Muscle layer of colon (tissue), 2 donors: ENCODE measurements around the gene FXYD4.

Source experiments
- H3K27ac ChIP-seq: one replicate; pipeline ENCODE4 v1.7.0; 2013; ENCODE audit warnings: low read depth, mild to moderate bottlenecking, low read length, moderate library complexity
- H3K27me3 ChIP-seq, 2 donors: one replicate each; pipeline ENCODE4 v1.7.0; 2013; ENCODE audit warnings: low read length in 2 of 2, mild to moderate bottlenecking in 2 of 2; ENCODE audit not compliant: insufficient read depth in 2 of 2, control insufficient read depth in 1 of 2
- H3K36me3 ChIP-seq: one replicate; pipeline ENCODE4 v1.7.0; 2013; ENCODE audit warnings: mild to moderate bottlenecking, low read length; ENCODE audit not compliant: insufficient read depth
- H3K4me1 ChIP-seq: one replicate; pipeline ENCODE4 v1.7.0; 2013; ENCODE audit warnings: mild to moderate bottlenecking, low read length; ENCODE audit not compliant: insufficient read depth
- H3K4me3 ChIP-seq, 2 donors: one replicate each; pipeline ENCODE4 v1.7.0; 2013; ENCODE audit warnings: low read length in 2 of 2, low read depth in 1 of 2, mild to moderate bottlenecking in 1 of 2, moderate library complexity in 1 of 2
- H3K9ac ChIP-seq: one replicate; pipeline ENCODE4 v1.7.0; 2013; ENCODE audit warnings: low read length
- H3K9me3 ChIP-seq: one replicate; pipeline ENCODE4 v1.7.0; 2013; ENCODE audit warnings: mild to moderate bottlenecking, low read length
- donor health status: abdominal sarcoma.
- donor health status: Adenocarcinoma of cecum.

Gene FXYD4

GRCh38 chr10:43380610-43381222 is 9.3 kb downstream of the FXYD4 start:
- Histone ChIP-seq H3K4me1 (no peaks in the 10 kb centered on the region), H3K27me3 (no peaks in the 10 kb centered on the region), H3K27ac (no peak overlapping the region), H3K36me3 (peaks cover 7% of the 10 kb centered on the region), H3K9me3 (no peaks in the 10 kb centered on the region), H3K4me3 (no peak overlapping the region), H3K9ac (no peak overlapping the region)

- Histone ChIP-seq H3K27ac (no peak overlapping the region), H3K27me3 (no peaks in the 10 kb centered on the region), H3K9me3 (no peaks in the 10 kb centered on the region), H3K4me1 (no peaks in the 10 kb centered on the region), H3K4me3 (no peak overlapping the region), H3K9ac (no peak overlapping the region), H3K36me3 (peaks cover 32% of the 10 kb centered on the region)
Measured at GRCh38 chr10:43383204-43383971, 12.0 kb downstream of the FXYD4 start.

- no peaks in the 10 kb centered on the region for H3K4me1 ChIP-seq
Measured at GRCh38 chr10:43384252-43385221, 13.1 kb downstream of the FXYD4 start.

GRCh38 chr10:43385412-43386004 is 14.1 kb downstream of the FXYD4 start:
- Histone ChIP-seq H3K4me1 (no peaks in the 10 kb centered on the region), H3K27ac (no peak overlapping the region), H3K36me3 (peaks cover 53% of the 10 kb centered on the region), H3K4me3 (no peak overlapping the region), H3K9ac (no peak overlapping the region), H3K27me3 (no peaks in the 10 kb centered on the region), H3K9me3 (no peaks in the 10 kb centered on the region)

More at GRCh38 chr10:43384252-43385221, 13.1 kb downstream of the FXYD4 start:
- H3K4me3 ChIP-seq: no peak overlapping the region
- H3K9ac ChIP-seq: no peak overlapping the region
- H3K27ac ChIP-seq: no peak overlapping the region
- no peaks in the 10 kb centered on the region for H3K27me3 ChIP-seq
- H3K9me3 ChIP-seq: no peaks in the 10 kb centered on the region
- peaks cover 43% of the 10 kb centered on the region for H3K36me3 ChIP-seq

GRCh38 chr10:43386549-43386948 is 15.1 kb downstream of the FXYD4 start:
- Histone ChIP-seq H3K36me3 (peaks cover 63% of the 10 kb centered on the region), H3K27ac (no peak overlapping the region)

GRCh38 chr10:43386981-43387677 is 15.7 kb downstream of the FXYD4 start:
- Histone ChIP-seq H3K9ac (no peak overlapping the region), H3K36me3 (peaks cover 67% of the 10 kb centered on the region), H3K4me3 (no peak overlapping the region), H3K27me3 (no peaks in the 10 kb centered on the region), H3K27ac (no peak overlapping the region), H3K9me3 (no peaks in the 10 kb centered on the region), H3K4me1 (no peaks in the 10 kb centered on the region)

More at GRCh38 chr10:43386549-43386948, 15.1 kb downstream of the FXYD4 start:
- H3K27me3 ChIP-seq: no peaks in the 10 kb centered on the region
- H3K9ac ChIP-seq: no peak overlapping the region
- no peak overlapping the region for H3K4me3 ChIP-seq
- H3K9me3 ChIP-seq: no peaks in the 10 kb centered on the region
- no peaks in the 10 kb centered on the region for H3K4me1 ChIP-seq

GRCh38 chr10:43387678-43388032 is 16.2 kb downstream of the FXYD4 start:
- Histone ChIP-seq H3K4me1 (no peaks in the 10 kb centered on the region), H3K27ac (no peak overlapping the region), H3K9ac (no peak overlapping the region), H3K27me3 (no peaks in the 10 kb centered on the region), H3K9me3 (no peaks in the 10 kb centered on the region), H3K36me3 (peaks cover 72% of the 10 kb centered on the region), H3K4me3 (no peak overlapping the region)

- Histone ChIP-seq H3K4me1 (peaks cover 4% of the 10 kb centered on the region), H3K9ac (no peak overlapping the region), H3K27me3 (no peaks in the 10 kb centered on the region), H3K4me3 (no peak overlapping the region), H3K27ac (no peak overlapping the region), H3K36me3 (peaks cover 81% of the 10 kb centered on the region), H3K9me3 (no peaks in the 10 kb centered on the region)
Measured at GRCh38 chr10:43389867-43390266, 18.4 kb downstream of the FXYD4 start.

GRCh38 chr10:43390333-43390732 is 18.9 kb downstream of the FXYD4 start:
- H3K36me3 ChIP-seq: peaks cover 76% of the 10 kb centered on the region
- peaks cover 9% of the 10 kb centered on the region for H3K4me1 ChIP-seq
- no peaks in the 10 kb centered on the region for H3K27me3 ChIP-seq
- H3K4me3 ChIP-seq: no peak overlapping the region
- no peak overlapping the region for H3K9ac ChIP-seq
- H3K9me3 ChIP-seq: no peaks in the 10 kb centered on the region
- no peak overlapping the region for H3K27ac ChIP-seq

GRCh38 chr10:43390759-43391158 is 19.3 kb downstream of the FXYD4 start:
- no peak overlapping the region for H3K4me3 ChIP-seq
- H3K4me1 ChIP-seq: peaks cover 13% of the 10 kb centered on the region
- peaks cover 73% of the 10 kb centered on the region for H3K36me3 ChIP-seq
- no peaks in the 10 kb centered on the region for H3K9me3 ChIP-seq
- H3K9ac ChIP-seq: no peak overlapping the region
- no peaks in the 10 kb centered on the region for H3K27me3 ChIP-seq
- H3K27ac ChIP-seq: no peak overlapping the region
